ENCODE data around the gene C1GALT1.

- TF ChIP-seq CTCF (IDR thresholded peaks at IDR 0.05; ENCODE audit: low read length) (no peak), EZH2 (optimal IDR thresholded peaks at IDR 0.05; ENCODE audit: low read depth, low read length) (no peak)
These were observed 5.3 kb upstream of the C1GALT1 start for GRCh38 chr7:7177044-7177517.
